HG03103 (cell line): ENCODE measurements around the gene GPR3.

Experiments used
- ATAC-seq: cut with Tn5 transposase; IDR thresholded peaks from one replicate; pipeline ENCODE4 v1.9.1; 2021; ENCODE audit warnings: low read depth; ENCODE audit not compliant: unreplicated experiment

Gene GPR3

DNA sequence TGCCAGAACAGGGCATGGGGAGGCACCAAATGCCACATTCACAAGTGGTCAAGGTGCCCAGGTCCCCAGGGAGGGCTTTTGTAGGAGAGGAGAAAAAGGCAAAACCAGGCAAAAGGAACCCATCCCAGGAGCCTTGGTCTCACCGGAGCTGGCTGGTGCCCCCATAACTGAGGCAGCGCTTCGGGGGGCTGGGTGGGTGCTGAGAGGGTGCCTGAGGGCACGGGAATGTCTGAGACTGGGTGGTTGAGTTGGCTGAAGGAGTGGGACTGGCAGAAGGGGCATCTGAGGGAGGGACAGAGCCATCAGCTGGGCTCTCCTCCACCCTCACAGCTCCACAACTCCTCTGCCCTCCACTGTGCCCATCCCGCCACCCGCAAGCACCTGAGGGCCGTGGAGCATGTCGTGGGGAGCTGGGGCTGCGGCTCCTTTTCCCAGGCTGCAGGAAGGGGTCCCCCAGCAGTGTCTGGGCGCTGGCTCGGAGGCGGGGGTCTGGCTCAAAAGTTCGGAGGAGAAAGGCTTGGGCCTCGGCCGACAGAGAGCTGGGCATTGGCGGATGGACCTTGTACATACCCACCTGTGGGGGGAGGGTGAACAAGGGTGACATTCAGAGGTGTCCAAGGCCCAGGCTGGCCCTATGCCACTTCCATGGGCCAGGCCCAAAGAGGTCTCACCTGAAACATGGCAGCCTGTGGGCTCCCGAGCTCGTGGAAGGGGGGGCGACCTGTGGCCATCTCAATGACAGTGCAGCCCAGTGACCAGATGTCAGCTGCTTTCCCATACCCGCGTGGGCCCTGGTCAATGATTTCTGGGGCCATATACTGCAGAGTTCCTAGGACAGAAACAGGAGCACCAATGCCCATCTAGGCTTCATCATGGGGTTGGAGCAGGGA is 34.1 kb upstream of the GPR3 start:
- no peak for ATAC-seq

DNA sequence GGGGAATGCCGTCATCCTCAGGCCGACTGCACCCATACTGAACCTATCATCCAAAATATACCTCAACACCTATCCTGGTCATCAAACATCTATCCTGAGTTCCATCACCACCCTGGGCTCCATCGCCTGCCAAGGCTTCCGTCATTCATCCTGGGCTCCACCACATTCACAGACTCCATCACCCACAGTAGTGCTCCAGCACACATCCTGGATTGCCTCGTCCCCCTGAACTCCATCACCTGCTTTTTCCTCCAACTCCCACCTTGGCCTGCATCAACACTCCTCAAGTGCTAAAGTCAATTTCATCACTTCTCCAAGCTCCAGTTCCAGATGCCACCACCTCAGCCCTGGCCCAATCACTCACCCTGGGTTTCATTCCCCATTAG is 33.5 kb upstream of the GPR3 start:
- no peak for ATAC-seq

DNA sequence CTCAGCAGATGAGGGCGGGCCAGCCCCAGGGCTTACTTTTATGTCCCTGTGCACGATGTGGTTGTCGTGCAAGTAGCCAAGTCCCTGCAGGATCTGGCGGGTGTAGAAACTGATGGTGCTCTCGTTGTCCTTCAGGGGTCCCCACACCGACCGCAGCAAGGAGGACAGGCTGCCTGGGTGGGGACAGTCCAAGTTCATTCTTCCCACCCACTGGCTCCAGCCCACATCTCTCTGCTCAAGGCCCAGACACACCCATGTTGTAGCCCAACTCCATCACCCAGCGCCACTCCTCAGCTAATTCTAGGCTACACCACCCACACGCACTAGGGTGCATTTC is 32.6 kb upstream of the GPR3 start:
- ATAC-seq, result no peak

DNA sequence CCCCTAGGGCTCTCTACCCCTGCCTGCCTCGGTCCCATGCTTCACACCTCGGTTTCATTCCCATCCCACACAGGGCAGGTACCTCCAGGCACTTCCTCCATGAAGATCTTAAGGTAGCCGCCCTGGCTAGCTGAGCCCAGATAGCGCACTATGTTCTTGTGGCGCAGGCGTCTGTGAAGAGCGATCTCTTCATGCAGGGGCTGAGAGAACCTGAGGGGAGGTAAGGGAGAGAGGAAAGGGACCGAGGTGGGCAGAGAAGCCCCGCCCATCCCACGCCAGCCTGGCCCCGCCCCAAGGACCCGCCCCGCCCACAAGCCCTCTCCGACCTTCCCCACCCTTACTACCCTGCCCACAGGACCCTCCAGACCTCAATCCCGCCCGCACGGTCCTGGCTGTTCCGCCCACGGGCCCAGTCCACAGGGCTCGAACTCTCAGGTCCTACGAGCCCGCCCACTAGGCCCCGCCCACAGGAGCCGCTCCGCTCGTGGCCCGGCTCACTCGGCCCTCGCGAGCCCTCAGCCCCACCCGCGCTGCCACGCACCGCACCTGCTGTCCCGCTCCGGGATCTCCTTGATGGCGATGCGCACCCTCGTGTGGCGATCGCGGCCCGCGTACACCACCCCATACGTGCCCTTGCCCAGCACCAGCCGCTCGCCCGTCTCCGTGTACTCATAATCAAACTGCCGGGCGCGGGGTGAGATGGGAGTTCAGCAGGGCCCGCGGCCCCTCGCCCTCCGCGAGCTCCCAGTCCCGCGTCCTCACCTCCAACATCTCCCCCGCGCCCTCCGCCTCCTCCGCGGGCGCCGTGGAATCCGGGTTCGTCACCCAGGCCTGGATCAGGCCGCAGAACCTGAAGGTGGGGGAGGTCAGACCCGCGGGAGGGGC is 32.0 kb upstream of the GPR3 start:
- ATAC-seq, result no peak

DNA sequence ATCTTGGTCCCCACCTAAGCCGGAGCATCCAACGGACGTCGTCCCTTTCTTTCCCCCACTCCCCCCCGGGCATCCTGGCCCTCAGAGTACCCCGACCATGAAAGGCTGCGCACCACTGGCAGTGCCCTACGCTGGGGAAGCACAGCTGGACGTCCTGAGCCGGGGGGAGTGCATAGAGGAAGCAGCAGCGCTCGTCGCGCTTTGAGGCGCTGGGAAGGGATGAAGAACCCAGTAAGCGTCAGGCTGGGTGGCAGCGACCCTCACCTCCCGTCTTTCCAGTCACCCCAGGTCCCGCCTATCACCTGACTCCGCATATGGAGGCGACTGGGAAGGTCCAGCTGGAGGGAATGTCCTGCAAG is 31.4 kb upstream of the GPR3 start:
- no peak for ATAC-seq

DNA sequence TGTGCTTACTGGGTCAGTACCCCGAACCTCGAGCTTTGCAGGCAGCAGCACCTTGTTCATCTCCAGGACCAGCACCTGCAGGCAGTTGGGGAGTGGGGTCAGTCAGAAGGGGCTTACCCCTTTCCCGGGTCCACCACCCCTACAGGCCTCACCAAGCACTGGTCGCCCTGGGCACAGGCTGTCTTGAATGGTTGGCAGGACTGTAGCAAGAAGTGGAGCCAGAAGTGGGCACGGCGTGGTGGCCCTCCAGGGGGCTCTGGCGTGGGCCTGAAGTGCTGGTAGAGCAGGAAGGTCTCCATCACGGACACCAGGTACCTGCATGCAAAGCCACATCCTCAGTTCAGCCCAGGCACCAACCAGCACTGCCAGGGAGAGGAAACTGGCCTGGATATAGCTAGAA is 30.9 kb upstream of the GPR3 start:
- no peak for ATAC-seq

DNA sequence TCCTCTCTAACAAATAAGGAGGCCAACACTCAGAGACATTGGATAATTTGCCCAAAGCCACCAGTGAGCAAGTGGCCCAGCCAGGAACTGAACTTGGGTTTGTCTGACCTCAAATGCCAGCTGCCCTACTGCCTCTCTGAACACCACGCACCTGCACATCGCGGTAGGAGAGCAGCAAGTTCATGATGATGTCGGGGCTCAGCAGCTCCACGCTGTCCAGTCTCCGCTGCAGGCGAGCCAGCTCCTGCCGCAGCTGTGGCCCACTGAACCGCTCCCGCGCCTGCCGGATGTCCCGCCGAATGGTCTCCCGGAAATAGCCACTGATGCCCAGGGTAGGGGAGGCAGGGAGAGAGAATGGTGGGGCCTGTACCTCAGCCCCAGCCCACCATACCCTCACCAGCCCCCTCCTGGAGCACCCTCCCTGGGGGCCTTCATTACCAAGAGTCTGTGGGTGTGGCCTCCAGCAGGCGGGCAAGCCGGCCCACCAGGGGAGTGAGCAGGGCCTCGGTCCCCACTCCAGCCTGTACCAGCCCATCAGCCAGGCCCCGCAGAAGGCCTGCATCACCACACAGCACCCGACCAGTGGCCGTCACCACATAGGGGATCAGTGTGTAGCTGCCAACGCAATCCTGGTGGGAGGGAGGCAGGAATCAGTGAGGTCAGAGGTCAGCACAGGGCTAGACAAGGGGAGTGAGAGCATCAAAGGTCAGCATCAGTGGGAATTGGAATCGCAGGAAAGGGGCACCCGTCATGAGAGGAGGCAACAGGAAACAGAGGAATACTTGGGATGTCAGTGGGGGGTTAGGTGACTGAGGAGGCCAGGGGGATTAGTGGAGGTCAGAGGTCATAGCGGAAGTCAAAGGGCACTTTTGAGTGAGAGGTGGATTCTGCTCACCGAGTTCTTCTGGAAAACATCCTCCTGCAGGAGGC is 28.4 kb upstream of the GPR3 start:
- no peak for ATAC-seq

DNA sequence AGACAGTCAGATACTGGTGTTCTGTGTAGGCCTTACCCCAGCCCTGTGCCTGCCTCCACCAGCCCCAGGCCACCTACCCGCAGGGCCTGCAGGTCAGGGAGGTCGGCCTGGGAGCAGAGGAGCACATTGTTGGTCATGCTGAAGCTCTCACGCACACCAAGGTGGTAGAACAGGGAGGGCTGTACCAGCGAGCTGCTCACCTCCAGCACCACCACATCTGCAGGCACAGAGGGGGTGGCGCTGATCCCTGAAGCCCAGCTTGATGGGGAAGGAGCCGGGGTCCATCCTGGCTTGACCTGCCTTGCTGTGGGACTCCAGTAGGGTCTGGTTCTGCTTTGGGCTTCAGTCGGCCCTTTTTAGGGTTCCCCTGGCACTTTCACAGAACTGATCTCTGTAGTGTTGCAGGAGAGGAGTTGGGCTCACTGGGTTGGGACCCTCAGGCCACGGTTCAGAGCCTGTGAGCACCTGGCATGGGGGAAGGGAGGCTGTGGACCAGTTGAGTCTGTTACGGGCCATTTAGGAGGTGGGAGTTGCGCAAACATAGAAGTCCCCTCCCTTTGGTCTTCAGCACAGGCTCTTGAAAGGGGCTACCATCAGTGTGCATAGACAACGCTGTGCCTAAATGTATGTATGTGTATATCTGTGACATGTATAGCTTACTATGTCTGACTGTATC is 27.6 kb upstream of the GPR3 start:
- ATAC-seq, result no peak

DNA sequence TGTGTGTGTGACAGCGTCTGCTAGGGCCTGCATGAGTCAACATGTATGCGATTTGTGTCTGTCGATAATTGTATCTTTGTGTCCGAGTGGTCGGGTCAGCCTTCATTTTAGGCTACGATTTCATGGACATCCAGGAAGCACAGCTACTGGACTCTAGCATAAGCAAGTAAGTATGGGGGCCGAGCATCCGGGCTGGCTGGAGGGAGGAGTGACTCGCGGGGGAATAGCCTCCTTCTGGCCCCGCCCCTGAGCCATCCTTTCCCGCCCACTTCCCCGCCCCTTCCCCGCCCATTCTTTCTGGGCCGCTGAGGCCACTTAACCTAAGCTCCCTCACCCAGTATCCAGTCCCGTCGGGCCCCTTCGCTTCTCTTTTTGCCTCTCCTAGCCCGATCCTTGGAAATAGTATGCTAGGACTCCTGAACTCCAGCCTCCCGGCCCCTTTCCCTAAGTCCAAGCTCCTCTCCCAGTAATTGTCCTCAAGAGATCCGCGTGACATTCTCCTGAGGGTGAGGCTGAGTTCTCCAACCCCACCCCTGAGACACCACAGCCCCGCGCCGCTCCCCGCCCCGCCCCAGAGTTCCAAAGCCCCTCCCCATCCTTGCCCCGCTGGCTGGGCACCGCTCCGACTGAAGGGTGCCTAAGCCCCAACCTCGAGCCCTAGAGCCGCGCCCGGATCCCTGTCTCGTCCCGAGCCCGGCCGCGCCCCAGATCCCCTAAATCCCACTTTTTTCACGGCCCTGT is 26.9 kb upstream of the GPR3 start:
- ATAC-seq, result no peak

DNA sequence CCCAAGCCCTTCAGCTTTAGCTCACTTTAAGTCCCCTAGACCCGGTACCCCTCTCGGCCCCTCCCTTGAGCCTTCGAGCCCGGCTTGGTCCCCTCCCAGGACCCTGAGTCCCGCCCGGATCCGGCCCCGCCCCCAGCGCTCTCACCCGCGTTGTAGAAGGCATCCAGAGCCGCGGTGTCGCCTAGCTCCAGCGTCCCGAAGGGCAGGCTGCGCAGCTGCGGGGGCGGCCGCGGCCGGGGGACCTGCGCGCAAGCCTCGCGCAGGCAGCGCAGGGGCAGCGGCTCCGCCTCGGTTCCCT is 26.4 kb upstream of the GPR3 start:
- no peak for ATAC-seq

DNA sequence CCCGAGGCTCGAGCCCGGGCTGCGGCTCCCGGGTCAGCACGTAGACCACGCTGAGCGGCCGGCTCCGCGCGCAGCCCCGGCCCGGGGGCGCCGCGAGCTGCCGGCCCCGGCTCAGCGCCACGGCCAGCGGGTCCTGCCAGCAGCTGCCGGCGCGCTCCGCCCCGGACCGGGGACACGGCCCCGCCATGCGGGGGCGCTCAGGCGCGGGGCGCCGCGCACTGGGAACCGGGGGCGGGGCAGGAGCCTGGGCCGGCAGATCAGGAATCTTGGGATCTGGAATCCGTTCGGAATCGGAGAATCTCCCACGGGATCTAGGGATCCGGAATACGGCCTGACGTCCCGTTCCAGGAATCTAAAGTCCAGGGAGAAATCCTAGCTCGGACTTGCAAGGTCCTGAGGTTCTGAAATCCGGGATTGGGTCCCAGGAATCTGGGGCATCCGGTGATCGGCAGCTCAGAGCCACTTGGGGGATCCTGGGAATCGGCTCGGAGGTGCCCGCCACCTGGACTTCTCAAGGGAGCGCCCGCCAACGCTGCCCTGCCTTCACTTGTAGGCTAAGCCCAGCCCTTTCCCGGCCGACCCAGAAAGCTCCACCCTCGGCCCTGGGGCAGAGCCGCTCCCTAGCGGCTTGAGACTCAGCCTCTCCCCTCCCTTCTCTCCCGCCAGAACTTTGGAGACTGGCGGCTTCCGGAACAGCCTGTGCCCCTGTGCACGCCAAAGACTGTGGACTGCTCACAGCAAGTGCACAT is 25.8 kb upstream of the GPR3 start, which contains the start of gene MAP3K6:
TSS of gene MAP3K6 (minus strand) at position 551 of the 749 bp plus-strand sequence. CDS start at position 187, 364 bp downstream.
- no peak for ATAC-seq

DNA sequence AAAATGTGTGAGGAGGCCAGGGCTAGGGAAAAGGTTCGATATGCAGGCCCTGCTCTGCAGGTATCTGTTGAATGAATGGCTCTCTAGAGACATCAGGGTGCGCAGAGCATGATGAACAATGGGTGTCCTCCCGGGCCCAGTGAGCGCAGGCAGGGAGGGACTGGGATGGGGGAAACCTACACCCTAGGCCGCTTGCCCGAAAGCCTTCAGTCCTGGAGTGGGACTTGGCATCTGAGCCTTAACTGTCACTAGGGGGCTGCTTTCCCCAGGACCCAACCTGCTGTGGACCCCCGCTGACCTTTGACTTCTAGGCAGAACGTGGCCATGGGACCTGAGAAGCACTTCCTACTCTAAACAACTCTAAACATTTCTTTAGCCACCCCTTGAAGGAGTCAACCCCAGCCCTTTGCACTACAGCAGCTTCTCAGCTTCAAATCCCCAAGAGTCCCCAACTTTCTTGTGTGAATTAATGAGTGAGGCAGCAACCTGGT is 25.2 kb upstream of the GPR3 start:
- no peak for ATAC-seq

DNA sequence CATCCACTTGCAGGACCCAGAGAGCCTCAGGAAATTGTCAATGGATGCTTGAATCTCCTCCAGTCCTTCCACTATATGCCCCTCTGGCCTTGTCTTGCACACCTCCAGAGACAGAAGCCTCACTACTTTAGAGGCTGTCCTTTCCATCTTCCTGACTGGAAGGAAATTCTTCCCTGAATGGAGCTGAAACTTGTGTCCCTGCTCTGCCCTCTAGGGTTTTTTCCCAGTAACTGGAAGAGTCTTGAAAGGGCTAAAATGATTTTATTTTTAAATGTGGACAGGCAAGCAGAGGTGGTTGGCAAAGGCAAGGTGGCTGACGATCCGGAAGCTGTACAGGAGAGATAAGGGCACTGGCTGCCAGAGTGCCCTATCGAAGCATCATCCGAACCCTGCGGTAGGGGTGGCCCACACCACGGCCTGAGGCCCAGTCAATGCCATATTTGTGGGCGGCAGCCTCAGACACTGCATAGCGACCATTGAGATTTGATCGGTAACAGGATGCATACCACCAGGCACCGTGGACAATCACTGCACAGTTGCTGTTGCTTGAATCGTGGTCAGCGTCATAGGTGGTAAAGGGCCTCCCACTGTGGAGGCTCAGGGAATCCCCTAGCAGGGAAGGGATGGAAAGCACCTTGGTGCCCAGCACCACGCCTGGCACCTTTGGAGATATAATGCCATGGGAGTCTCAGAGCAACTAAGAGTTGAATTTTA is 23.4 kb upstream of the GPR3 start:
- ATAC-seq, result no peak

DNA sequence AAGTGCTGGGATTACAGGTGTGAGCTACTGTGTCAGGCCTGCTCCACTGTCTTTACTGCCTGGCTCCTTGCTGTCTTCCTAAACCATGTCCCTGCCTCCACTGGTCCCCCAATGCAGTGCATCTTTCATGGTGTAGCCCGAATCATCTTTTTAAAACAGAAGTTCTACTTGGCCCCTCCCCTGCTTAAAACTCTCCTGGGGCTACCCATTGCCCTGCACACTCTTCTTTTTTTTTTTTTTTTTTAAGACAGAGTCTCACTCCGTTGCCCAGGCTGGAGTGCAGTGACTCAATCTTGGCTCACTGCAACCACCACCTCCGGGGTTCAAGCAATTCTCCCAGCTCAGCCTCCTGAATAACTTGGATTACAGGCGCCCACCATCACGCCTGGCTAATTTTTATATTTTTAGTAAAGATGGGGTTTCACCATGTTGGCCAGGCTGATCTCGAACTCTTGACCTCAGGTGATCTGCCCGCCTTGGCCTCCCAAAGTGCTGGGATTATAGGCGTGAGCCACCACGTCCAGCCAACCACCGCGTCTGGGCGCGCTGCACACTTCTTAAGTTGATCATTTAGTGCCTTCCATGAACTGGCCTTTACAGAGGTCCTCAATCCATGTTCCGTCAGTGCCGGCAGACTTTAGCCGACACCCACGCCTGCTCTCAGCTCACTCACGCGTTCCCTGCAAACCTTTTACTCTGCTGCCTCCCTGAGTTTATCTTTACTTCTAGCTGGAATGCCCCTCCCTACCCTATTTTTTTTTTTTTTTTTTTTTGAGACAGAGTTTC is 20.2 kb upstream of the GPR3 start:
- no peak for ATAC-seq

DNA sequence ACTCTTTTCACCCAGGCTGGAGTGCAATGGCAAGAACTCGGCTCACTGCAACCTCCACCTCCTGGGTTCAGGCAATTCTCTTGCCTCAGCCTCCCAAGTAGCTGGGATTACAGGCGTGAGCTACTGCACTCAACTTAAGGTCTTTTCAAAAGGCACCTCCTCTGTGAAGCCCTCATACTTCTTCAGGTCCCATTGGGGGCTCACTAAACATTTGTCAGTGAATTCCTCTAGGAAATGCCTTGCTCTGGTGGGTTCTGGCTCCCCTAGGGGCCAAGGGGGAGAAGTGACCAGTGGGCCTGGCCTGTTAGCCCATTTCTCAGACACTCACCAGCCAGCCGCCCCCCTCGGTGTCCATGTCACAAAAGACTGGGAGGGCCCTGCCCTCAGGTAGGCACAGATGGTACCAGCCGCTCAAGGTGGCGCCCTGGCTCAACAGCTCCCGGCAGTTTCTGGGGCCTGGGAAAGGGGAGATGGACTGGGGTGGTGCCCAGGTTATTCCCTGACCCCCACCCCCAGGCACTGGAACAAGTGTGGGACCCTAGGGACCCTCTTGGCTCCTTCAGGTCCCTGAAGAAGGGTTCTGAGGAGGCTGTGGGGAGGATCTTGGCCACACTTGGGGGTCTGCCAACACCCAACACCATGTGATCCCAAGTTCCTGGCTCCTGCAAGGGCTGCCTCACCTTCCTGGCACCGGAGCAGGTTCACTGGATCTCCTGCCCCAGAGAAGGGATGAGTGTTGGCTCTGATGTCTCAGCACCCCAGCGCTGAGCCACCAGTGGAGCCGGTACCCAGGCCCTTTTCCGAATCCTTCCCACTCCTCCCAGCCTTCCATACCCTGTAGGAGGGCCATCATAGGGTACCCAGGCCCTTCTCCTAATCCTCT is 19.4 kb upstream of the GPR3 start:
- ATAC-seq, result no peak

DNA sequence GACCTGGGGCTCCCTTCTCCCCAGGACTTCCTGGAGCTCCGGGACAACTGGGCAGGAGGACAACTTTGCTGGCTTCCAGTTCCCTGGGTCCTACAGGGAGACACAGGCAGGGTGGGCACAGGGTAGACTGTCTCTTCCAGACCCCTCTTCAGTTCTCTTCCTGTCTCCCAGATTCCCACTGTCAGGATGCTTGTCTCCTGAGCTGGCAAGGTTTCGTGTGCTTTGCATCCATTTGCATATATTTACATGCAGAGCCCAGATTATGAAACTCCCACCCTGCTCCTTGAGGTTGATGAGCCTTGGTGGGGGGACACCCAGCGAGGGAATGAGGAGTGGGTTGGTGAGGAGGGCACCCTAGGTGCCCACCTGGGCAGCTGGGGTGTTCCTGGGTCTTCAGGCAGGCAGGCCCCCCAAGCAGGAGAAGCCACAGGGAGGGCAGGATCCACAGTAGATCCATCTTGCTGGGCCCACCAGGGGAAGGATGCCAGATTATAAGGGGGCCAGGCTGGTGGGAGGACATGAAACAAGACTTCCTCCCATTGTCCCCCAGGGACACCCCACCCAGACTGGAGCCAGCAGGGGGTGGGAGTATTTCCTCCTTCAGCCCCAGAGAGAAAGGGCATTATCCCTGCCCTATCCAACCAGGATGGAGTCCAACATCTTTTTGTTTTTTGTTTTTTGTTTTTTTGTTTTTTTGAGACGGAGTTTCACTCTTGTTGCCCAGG is 17.9 kb upstream of the GPR3 start, which contains the start of gene FCN3:
TSS of gene FCN3 (minus strand) at position 463 of the 725 bp plus-strand sequence. CDS start at position 457, 6 bp downstream.
- no peak for ATAC-seq
